RKO (cell line): ENCODE data around the gene SOX4.
A peak's percentile ranks its signal among the peaks of the same experiment; 100 is the strongest.

Experiments used
- DNase-seq: peaks from one replicate; pipeline ENCODE4 v3.0.0-alpha.2; 2016; ENCODE audit warnings: low spot score

SOX4 gene

DNA sequence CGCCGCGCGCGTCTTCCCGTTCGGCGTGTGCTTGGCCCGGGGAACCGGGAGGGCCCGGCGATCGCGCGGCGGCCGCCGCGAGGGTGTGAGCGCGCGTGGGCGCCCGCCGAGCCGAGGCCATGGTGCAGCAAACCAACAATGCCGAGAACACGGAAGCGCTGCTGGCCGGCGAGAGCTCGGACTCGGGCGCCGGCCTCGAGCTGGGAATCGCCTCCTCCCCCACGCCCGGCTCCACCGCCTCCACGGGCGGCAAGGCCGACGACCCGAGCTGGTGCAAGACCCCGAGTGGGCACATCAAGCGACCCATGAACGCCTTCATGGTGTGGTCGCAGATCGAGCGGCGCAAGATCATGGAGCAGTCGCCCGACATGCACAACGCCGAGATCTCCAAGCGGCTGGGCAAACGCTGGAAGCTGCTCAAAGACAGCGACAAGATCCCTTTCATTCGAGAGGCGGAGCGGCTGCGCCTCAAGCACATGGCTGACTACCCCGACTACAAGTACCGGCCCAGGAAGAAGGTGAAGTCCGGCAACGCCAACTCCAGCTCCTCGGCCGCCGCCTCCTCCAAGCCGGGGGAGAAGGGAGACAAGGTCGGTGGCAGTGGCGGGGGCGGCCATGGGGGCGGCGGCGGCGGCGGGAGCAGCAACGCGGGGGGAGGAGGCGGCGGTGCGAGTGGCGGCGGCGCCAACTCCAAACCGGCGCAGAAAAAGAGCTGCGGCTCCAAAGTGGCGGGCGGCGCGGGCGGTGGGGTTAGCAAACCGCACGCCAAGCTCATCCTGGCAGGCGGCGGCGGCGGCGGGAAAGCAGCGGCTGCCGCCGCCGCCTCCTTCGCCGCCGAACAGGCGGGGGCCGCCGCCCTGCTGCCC, 1.1 kb downstream of the SOX4 start:
- peak; percentile 62 for DNase-seq

DNA sequence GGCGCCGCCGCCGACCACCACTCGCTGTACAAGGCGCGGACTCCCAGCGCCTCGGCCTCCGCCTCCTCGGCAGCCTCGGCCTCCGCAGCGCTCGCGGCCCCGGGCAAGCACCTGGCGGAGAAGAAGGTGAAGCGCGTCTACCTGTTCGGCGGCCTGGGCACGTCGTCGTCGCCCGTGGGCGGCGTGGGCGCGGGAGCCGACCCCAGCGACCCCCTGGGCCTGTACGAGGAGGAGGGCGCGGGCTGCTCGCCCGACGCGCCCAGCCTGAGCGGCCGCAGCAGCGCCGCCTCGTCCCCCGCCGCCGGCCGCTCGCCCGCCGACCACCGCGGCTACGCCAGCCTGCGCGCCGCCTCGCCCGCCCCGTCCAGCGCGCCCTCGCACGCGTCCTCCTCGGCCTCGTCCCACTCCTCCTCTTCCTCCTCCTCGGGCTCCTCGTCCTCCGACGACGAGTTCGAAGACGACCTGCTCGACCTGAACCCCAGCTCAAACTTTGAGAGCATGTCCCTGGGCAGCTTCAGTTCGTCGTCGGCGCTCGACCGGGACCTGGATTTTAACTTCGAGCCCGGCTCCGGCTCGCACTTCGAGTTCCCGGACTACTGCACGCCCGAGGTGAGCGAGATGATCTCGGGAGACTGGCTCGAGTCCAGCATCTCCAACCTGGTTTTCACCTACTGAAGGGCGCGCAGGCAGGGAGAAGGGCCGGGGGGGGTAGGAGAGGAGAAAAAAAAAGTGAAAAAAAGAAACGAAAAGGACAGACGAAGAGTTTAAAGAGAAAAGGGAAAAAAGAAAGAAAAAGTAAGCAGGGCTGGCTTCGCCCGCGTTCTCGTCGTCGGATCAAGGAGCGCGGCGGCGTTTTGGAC, 2.0 kb downstream of the SOX4 start:
- DNase-seq: peak; percentile 33

GRCh38 chr6:21596145-21596948, 2.8 kb downstream of the SOX4 start:
- DNase-seq: peak; percentile 73

- DNase-seq: peak; percentile 78
These were observed 3.6 kb downstream of the SOX4 start for GRCh38 chr6:21596949-21597682.

GRCh38 chr6:21597801-21598673, 4.5 kb downstream of the SOX4 start:
- DNase-seq: peak; percentile 68

- peak; percentile 24 for DNase-seq
These were observed 5.1 kb downstream of the SOX4 start for GRCh38 chr6:21598674-21599023.

GRCh38 chr6:21599051-21599696, 5.6 kb downstream of the SOX4 start:
- DNase-seq: no peak

GRCh38 chr6:21601339-21601923, 7.9 kb downstream of the SOX4 start:
- DNase-seq: no peak

GRCh38 chr6:21601932-21602390, 8.4 kb downstream of the SOX4 start:
- DNase-seq: no peak

DNA sequence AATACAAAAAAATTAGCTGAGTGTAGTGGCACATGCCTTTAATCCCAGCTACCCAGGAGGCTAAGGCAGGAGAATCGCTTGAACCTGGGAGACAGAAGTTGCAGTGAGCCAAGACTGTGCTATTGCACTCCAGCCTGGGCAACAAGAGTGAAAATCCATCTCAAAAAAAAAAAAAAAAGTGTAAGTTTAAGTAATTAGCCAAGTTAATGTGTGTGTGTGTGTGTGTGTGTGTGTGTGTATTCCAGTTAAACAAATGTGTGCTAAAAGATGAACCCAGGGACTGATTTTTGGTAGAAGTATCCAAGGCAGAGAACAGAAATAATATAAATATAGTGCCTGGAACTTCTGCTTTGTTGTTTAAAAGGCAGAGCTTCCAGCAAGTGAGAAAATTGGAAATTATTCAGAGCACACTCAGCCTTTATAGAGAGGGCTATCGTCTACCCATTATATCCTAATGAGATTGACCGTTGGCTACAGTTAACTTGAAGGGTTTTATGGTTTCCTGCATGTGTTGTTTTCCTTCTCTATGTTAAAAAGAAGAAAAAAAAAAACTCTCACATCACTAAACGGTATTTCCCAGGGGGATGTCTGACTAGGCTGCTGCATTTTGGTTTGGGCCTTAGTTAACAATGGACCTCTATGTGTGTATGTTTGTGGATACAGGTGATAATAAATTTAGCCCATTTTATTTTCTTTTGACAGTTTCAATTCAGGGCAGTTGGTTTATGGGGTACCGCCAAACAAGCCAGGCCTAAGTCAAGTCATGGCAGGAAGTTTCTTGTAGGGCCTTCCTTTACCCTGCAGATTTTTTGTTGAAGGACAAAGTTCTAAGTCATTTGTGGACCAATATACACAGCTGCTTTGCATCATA, 9.8 kb downstream of the SOX4 start:
- DNase-seq: no peak

- no peak for DNase-seq
These were observed 10.5 kb downstream of the SOX4 start for GRCh38 chr6:21604081-21604480.

GRCh38 chr6:21605166-21605565, 11.6 kb downstream of the SOX4 start:
- no peak for DNase-seq

- DNase-seq: no peak
These were observed 15.1 kb downstream of the SOX4 start for GRCh38 chr6:21608601-21609000.

- DNase-seq: no peak
These were observed 16.4 kb downstream of the SOX4 start for GRCh38 chr6:21609881-21610329.

GRCh38 chr6:21610341-21610740, 16.8 kb downstream of the SOX4 start:
- no peak for DNase-seq

DNA sequence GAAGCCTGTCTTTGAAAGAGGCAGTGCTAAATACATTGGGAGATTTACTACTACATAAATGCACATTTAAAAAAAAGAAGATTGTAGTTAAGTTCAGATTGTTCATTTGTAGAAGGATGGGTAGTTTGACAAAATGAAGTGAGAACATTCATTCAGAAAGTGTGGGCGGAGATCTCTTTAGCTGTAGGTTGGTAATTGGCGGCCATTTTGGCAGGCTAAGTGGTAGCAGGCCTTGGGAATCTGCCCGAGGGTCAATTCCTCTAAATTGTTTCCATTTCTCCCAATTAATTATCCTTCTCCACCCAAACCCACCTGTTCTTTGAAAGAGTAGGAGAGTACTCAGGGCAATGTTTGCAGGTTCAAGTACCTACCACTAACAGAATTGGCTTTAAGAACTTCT, 17.9 kb downstream of the SOX4 start:
- DNase-seq: no peak

- DNase-seq: no peak
These were observed 18.7 kb downstream of the SOX4 start for GRCh38 chr6:21612067-21612745.

GRCh38 chr6:21613809-21614208, 20.3 kb downstream of the SOX4 start:
- no peak for DNase-seq
